Activated B cell treated with CpG ODN at 0.5 μM for 24 hours (primary cell): ENCODE measurements around the gene TBK1. TPM values are rescaled to one million over a fixed set of nuclear protein-coding genes. Genes with fewer than 3 reads are reported as not detected.

Experiments used
- ATAC-seq: fragments of 200-7000 bp; cut with Tn5 transposase; one replicate; pipeline ENCODE4 v1.10.0; 2021; ENCODE audit warnings: low read depth, mild to moderate bottlenecking, moderate library complexity
- CTCF ChIA-PET: fragments of 350-600 bp; sonication (Branson Sonifier 250); formaldehyde crosslinking; loops from one replicate; lab custom pipeline; 2021; ENCODE audit warnings: antibody characterized with exemption; lab: Charles Lee
- POLR2A ChIA-PET: fragments of 350-600 bp; sonication (Branson Sonifier 250); formaldehyde crosslinking; loops from one replicate; lab custom pipeline; 2021; ENCODE audit warnings: antibody characterized with exemption; lab: Charles Lee
- DNase-seq: peaks from one replicate; pipeline ENCODE4 v3.0.0; 2022
- H3K27ac Mint-ChIP-seq: one replicate; pipeline ENCODE4 v1.8.0; 2020; ENCODE audit warnings: mixed read lengths
- H3K27me3 Mint-ChIP-seq: one replicate; pipeline ENCODE4 v1.8.0; 2021; ENCODE audit warnings: mixed read lengths
- H3K36me3 Mint-ChIP-seq: one replicate; pipeline ENCODE4 v1.8.0; 2021; ENCODE audit warnings: low read depth, mixed read lengths
- H3K4me1 Mint-ChIP-seq: one replicate; pipeline ENCODE4 v1.8.0; 2021; ENCODE audit warnings: mixed read lengths
- H3K4me3 Mint-ChIP-seq: one replicate; pipeline ENCODE4 v1.8.0; 2020; ENCODE audit warnings: mild to moderate bottlenecking, mixed read lengths
- H3K9me3 Mint-ChIP-seq: one replicate; pipeline ENCODE4 v1.8.0; 2020; ENCODE audit warnings: mixed read lengths
- intact Hi-C: fragments of 100-400 bp; cut with micrococcal nuclease; formaldehyde crosslinking; loops from one replicate; pipeline ENCODE4 v1.15.1; 2024
- total RNA-seq: library from RNA; stranded (reverse); gene quantifications from 2 replicates; pipeline ENCODE4 v1.2.3, GENCODE V29; 2022
- TF ChIP-seq, protein P1 (sequence below): fragments of 200-600 bp; IDR thresholded peaks from one replicate; pipeline ENCODE4 v1.8.0; 2022; ENCODE audit warnings: antibody characterized with exemption, mild to moderate bottlenecking

Gene TBK1
- total RNA-seq, 1 donor from 2014 or later = 37.4 TPM

DNA sequence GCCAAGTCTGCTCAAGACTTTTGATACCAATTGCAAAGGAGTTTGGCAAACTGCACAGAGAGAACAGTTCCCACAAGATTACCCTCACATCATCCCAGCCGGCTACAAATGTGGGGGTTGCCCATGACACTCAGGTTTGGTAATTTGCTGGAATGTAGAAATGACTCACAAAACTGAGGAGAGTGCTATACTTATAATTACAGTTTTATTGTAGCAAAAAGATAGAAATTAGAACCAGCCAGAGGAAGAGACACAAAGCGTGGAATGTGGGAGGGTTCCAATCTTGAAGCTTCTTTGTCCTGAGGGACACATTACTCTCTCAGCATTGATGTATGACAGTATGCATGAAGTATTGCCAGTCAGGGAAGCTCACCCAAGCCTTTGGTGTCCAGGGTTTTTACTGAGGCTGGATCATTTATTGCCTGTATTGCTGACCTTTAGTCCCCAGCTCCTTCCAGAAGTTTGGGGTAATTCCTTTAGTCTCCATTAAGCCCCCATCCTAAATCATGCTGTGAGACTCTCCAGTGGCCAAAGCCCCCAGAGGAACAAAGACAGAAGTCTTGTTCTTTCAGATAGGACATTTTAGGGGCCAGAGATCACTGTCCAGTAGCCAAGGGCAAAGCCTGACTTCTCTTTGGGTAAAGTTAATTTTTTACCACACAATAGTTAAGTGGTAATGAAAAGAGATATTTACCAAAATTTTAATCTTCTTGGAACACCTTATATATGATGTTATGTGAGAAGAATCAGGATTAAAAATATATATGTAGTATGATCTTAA is 9.9 kb downstream of the TBK1 start:
- Mint-ChIP-seq H3K9me3 (no peaks in the 10 kb centered on the region), H3K4me1 (peaks cover 24% of the 10 kb centered on the region), H3K4me3 (no peak overlapping the region), H3K36me3 (peaks cover 58% of the 10 kb centered on the region), H3K27ac (no peak overlapping the region), H3K27me3 (no peaks in the 10 kb centered on the region)
- intact Hi-C loops = no loop called here
- CTCF ChIA-PET = no interaction called here
- ATAC-seq (no peak), DNase-seq (no peak)
- TF ChIP-seq, protein P1, sequence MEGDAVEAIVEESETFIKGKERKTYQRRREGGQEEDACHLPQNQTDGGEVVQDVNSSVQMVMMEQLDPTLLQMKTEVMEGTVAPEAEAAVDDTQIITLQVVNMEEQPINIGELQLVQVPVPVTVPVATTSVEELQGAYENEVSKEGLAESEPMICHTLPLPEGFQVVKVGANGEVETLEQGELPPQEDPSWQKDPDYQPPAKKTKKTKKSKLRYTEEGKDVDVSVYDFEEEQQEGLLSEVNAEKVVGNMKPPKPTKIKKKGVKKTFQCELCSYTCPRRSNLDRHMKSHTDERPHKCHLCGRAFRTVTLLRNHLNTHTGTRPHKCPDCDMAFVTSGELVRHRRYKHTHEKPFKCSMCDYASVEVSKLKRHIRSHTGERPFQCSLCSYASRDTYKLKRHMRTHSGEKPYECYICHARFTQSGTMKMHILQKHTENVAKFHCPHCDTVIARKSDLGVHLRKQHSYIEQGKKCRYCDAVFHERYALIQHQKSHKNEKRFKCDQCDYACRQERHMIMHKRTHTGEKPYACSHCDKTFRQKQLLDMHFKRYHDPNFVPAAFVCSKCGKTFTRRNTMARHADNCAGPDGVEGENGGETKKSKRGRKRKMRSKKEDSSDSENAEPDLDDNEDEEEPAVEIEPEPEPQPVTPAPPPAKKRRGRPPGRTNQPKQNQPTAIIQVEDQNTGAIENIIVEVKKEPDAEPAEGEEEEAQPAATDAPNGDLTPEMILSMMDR = no peak
- POLR2A ChIA-PET = no interaction called here

DNA sequence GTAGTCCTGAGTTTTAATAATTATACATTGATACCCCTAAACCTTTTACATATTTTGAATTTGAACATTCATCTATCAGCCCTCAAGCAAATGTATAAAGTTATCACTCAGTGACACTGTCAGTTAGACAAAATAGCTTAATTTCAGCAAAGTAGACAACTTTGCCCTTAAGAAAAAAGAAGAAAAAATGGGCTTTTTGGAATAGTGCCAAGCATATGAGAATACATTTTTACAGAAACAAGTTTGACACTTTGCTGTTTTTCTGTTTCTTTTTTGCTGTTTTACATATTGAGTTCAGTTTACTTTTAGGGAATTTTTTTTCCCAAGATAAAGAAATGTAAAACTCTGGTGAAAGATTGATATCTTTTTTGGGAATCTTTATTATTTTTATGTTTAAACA is 14.3 kb downstream of the TBK1 start:
- peaks cover 67% of the 10 kb centered on the region for H3K36me3 Mint-ChIP-seq
- H3K9me3 Mint-ChIP-seq = no peaks in the 10 kb centered on the region
- ChIA-PET CTCF (no interaction called here), POLR2A (no interaction called here)
- no peaks in the 10 kb centered on the region for H3K4me1 Mint-ChIP-seq
- H3K27ac Mint-ChIP-seq = no peak overlapping the region
- no peak overlapping the region for H3K4me3 Mint-ChIP-seq
- DNase-seq (no peak), ATAC-seq (no peak)
- no peaks in the 10 kb centered on the region for H3K27me3 Mint-ChIP-seq
- intact Hi-C loops = loop anchor here (2.0 kb wide), 1 partner anchor 13 kb away; the partner anchor contains the start of gene TBK1
- TF ChIP-seq, protein P1 = no peak

DNA sequence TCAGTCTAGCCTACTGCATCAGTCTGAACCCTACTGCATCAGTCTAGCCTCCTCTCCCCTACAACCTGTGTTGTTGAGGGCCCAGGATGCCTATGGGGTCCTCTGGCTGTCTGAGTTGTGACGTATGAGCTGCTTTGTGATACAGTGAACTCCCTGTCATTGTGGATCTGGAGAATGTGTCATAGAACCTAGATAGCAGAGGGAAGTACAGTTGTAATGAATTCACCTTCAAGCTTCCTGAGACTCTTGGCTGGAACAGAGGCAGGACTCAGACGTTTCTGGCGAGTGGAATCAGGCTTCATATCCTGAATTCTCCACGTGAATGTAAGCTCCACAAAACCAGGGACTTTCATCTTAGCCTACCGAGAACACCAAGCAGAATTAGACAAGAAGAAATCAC is 17.0 kb downstream of the TBK1 start:
- H3K27ac Mint-ChIP-seq = no peak overlapping the region
- ChIA-PET CTCF (no interaction called here), POLR2A (no interaction called here)
- no peaks in the 10 kb centered on the region for H3K9me3 Mint-ChIP-seq
- TF ChIP-seq, protein P1 = no peak
- DNase-seq (no peak), ATAC-seq (no peak)
- no peak overlapping the region for H3K4me3 Mint-ChIP-seq
- peaks cover 80% of the 10 kb centered on the region for H3K36me3 Mint-ChIP-seq
- no peaks in the 10 kb centered on the region for H3K4me1 Mint-ChIP-seq
- intact Hi-C loops = no loop called here
- no peaks in the 10 kb centered on the region for H3K27me3 Mint-ChIP-seq

DNA sequence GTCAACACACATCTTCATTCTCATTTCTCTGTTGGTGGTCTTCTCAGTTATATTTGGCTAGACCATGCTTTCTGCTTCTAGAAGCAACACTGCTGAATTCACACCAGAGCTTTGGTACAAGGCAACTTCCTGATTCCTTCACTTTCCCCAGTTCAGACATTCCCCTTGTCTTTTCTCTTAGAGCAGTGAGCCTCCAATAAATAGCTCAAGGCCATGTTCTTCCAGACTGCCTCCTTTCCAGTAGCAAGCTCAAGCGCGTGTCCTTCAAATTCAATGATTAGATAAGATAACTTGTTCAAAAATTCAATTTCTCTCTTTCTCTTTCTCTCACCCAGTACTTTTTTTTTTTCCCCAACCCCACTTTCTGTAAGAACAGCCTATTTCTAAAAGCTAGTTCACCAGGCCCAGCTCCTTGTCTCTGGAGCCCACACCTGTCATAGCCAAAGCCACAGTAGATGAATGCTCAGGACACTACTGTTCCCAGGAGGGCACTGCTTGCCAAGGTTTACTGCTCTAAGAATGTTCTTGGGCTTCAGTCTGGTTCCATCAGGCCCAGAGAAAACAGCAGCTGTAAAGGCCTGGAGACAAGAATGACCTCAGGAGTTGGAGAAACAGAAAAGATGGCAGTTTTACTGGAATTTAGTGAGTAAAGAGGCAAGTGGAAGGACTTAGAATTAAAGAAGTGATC is 17.7 kb downstream of the TBK1 start:
- no peaks in the 10 kb centered on the region for H3K27me3 Mint-ChIP-seq
- no peaks in the 10 kb centered on the region for H3K9me3 Mint-ChIP-seq
- ATAC-seq (no peak), DNase-seq (no peak)
- no peak overlapping the region for H3K27ac Mint-ChIP-seq
- no peak overlapping the region for H3K4me3 Mint-ChIP-seq
- TF ChIP-seq, protein P1 = no peak
- H3K36me3 Mint-ChIP-seq = peaks cover 78% of the 10 kb centered on the region
- POLR2A ChIA-PET = no interaction called here
- intact Hi-C loops = no loop called here
- CTCF ChIA-PET = no interaction called here
- H3K4me1 Mint-ChIP-seq = no peaks in the 10 kb centered on the region

DNA sequence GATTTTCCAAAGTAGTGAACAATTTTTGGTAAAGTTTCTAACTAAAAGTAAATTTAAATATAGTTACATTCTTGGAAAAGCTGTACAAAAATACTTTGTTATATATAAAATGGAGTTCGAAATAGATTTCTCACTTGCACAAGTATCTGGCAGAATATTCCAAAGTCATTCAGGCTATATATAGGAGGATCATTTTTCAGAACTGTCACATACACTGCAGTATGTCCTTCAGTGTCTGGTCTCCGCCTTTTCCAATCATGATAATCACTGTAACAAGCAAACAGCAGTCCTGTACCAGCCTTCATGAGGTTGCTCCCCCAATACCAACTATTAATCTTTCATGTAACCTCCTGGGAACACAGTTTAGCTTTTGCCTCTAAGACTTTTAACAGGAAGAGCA is 18.6 kb downstream of the TBK1 start:
- intact Hi-C loops = no loop called here
- no peak overlapping the region for H3K27ac Mint-ChIP-seq
- POLR2A ChIA-PET = no interaction called here
- H3K27me3 Mint-ChIP-seq = no peaks in the 10 kb centered on the region
- DNase-seq = no peak
- peaks cover 4% of the 10 kb centered on the region for H3K9me3 Mint-ChIP-seq
- CTCF ChIA-PET = no interaction called here
- no peaks in the 10 kb centered on the region for H3K4me1 Mint-ChIP-seq
- ATAC-seq = no peak
- H3K4me3 Mint-ChIP-seq = no peak overlapping the region
- H3K36me3 Mint-ChIP-seq = peaks cover 78% of the 10 kb centered on the region
- TF ChIP-seq, protein P1 = no peak
